Fibroblast of peridontal ligament (primary cell): ENCODE measurements around the gene SNCAIP.

Source experiments
- DNase-seq: peaks from one replicate; pipeline ENCODE4 v3.0.0-alpha.2; 2010; ENCODE audit errors: extremely low read depth

Gene SNCAIP

DNA sequence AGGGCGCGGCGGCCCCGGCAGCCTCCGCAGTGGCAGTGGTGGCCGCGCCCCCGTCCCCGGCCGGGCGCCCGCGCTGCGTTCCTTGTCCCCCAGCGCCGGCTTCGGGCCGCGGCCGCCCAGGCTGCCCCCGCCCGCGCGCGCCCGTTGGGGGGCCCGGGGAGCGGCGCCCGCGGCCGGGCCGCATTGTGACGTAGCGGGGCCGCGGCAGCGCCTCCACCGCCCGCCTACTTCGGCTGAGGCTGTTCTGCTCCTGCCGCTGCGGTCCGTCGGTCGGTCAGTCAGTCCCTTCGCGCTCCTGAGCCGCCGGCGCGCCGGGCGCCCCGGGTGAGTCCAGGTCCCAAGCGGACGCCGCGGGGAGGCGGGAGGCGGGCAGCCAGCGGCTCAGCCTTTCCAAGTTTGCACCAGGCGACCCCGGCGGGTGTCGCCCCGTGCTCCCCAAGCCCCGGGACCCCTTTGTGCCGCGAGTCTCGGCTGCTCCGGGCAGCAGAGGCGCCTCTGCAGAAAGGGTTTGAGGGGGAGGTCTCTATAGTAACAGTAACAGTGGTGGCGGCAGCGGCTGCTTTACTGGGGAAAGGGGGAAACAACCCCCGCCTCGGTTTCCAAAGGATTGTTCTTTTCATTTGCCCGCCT, at the start of gene SNCAIP:
SNCAIP (plus strand) TSS at position 277 of the 630 bp plus-strand sequence. CDS start 78,898 bp downstream, outside the sequence.
- DNase-seq, result peak; percentile 29

DNA sequence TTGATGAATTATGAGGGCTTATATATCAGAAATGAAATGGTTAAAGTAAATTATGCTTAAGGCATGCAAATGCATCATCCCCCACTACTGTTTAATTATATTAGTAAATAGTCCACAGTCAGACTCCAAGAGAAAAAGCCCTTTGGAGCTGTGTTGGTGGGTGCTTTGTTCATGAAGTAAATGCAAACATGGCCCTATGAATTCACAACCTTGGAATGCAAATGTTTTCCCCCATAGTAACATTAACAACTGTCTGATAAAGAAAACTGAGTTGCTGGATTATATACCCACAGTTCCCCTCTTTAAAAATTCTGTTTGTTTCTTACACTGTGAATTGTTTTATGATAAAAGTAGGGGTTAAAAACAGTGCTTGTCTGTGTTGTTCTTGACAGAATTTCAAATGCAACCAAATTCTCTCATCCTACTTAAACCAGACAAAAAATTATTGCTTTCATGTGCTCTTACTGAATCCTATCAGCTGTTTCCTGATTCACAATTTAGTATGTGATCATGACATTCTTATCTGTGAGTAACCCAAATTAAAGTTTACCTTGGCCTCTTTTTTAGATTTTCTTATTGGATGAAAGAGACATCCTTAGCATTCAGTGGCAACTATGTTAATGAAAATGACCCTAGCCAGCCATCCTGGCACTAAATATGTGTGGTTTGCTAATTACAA, 48.5 kb upstream of the SNCAIP start:
- peak; percentile 33 for DNase-seq

GRCh38 chr5:122264610-122265009, 47.4 kb upstream of the SNCAIP start:
- no peak for DNase-seq

- no peak for DNase-seq
Observed at GRCh38 chr5:122267185-122267584, 44.9 kb upstream of the SNCAIP start.

GRCh38 chr5:122273696-122274095, 38.3 kb upstream of the SNCAIP start:
- no peak for DNase-seq

GRCh38 chr5:122283592-122283991, 28.4 kb upstream of the SNCAIP start:
- no peak for DNase-seq

GRCh38 chr5:122286541-122286940, 25.5 kb upstream of the SNCAIP start:
- no peak for DNase-seq

- no peak for DNase-seq
Observed at GRCh38 chr5:122287101-122287500, 24.9 kb upstream of the SNCAIP start.

DNA sequence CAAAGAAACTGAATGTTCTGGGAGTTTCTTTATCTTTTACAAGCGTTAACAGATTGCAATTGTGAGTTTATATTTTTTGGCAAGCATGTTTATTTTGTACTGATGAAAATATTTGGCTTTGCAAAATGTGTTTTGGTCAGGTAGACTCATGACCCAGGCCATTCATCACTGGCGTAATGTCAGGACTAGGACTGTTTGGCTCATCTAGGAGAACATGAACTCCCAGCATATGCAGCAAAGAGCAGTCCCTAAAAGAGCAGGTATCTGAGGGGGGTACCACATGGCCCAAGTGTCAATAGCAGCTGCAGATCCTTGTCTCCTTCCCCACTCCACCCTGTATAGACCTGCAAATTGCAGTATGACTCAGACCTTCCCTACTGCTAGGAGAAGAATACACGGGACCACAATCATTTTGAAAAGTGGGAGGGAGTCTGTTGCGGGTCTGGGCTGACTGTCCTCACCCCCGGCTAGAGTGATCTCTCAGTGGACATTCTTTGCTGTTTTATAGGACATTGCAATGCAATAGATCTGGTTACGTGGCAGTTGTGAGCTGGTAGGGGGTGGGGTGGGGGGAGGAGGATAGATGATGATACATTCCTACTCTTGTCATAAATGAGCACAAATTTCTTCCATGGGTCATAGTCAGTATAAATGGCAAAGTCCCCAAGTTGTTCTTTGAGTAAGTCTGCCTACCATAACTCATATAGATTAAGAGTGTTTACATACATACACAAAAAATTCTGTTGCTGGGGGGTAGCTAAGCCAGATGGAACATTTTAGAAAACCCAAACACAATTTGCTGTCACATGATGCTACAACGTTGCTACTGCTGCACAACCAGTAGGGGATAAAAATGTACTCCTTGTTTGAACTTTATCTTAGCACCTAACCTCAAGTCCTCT, 20.8 kb upstream of the SNCAIP start:
- no peak for DNase-seq

- DNase-seq, result peak; percentile 46
Observed at GRCh38 chr5:122292332-122292731, 19.7 kb upstream of the SNCAIP start.

GRCh38 chr5:122295138-122295537, 16.9 kb upstream of the SNCAIP start:
- DNase-seq, result no peak

GRCh38 chr5:122296871-122297270, 15.2 kb upstream of the SNCAIP start:
- no peak for DNase-seq

- DNase-seq, result no peak
Observed at GRCh38 chr5:122297587-122298298, 14.3 kb upstream of the SNCAIP start.

GRCh38 chr5:122300374-122300773, 11.7 kb upstream of the SNCAIP start:
- DNase-seq, result no peak

DNA sequence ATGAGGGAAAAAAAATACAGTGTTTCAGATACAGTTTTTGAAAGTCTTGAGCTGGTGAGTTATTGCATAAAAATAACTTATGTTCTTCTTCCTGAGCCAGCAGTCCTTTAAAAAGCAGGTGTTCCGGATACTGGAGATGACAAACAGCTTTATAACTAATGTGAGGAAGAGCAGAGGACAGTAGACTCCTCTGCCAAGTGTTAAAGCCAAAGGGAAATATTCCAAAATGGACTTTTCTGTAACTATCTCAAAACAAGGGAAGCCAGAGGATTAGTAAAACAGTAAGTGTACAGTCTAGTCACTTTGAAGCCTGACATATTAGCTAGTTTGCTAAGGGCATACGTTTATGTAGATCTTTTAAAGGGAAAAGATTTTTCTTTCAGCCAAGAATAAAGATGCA, 11.0 kb upstream of the SNCAIP start:
- DNase-seq, result no peak

DNA sequence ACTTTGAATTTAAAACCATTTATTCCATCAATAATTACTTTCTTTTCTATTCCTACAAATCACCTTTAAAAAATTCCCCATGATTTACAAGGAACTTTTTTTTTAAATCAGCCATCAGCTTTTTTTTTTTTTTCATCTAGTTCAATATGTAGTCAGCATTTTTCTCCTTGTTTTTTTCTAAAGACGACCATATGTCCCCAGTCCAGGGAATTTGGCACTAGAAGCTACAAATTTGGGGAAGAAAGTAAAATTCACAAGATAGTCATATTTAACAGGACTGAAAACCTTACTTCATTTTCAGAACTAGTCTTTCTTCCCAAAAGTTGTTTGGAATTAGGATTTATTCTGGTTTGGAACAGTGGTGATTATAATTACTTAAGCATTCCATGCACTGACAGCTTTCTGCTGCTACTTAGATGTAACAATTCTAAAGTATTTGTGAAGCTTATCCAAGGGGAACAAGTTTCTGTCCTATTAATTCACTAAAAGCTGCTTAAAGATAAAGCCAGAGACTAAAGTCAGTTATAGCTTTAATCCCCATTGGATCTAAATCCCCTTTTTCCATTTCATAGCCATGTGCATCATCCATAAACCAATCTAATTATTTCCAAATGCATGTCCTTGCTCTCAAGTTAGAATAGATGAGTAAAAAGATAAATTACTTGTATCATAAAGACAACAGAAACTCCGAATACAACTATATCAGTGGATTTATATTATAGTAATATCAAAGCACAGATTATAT, 7.4 kb upstream of the SNCAIP start:
- no peak for DNase-seq

DNA sequence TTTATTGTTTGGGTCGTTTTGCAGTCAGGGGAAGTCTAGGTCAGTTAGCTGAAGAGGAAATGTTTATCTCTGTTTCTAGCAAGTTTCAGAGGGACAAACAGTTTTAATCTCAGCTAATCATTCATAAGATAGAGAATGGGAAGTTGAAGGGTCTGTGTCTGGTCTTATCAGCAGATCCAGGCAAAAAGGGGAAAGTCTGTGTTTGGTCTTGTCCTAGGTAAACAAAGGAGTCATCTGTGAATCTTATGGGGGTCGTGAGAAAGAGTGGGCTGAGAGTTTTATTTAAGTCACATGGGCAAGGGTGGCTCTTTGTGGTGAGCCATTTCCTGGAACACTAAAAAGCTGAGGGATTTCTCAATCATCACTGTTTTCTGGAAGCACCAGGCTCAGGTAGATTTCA, 5.6 kb upstream of the SNCAIP start:
- DNase-seq, result no peak

DNA sequence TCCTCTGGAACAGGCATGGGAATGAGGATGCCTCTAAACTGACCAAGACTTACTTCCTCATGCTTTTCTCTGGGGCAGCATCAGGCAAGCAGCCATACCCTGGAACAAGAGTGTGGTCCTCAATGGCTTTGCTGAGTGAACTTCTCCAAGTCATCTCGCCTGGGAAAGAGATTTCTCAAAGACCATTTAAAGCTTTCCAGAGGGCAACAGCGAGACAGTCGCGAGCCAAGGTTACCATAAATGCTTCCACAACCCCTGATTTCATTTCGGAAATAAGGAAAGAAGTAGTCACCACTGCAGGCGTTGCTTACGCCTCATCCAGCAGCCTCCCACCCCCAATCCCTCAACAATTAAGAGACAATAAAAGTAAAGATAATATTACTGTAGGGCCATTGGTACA, 1.1 kb upstream of the SNCAIP start:
- DNase-seq, result no peak

GRCh38 chr5:122311497-122311960, 508 bp upstream of the SNCAIP start:
- DNase-seq, result no peak

DNA sequence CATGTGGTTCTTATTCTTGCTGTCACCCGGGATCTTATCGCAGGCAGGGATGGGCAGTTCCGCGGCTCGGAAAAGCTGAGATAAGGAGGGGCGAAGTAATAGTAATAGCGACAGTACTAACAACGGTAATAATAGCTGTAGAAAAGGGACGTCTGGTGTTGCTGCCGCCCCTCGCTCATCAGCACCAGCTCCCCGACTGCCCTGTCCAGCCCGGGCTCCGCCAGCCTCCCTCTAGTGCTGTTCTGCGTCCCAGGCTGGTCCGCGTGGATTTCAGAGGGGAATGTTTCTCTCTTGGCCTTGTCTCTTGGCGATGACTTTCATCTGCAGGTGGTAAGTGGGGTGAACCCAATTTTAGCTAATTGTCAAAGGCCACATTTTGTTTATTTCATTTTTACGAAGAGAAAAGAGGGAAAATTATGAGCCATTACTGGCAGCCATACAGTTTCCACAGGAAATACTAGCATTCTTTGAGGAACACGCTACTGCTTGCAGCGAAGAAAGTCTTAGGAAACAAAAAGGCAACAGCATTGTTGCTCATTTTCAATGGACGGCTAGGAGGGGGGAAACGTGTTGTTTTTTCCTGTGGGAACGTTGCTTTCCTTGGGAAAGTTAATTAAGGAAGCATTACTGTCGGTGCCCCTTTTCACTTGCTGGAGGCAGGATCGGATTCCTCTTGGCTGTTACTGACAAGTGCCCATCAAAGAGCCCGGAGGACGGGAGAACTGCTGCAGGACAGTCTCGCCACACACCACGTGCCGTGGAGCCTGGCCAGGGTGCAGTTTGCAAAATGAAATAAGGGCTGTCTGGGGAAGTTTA, 762 bp downstream of the SNCAIP start:
- peak; percentile 49 for DNase-seq
